ENCODE measurements around the gene FAM25A.
"Not testable (repeated sequence)": the region's sequence is repeated elsewhere in the genome, so short reads cannot be mapped to it uniquely, and the experiment has no call there.

The FAM25A gene

DNA sequence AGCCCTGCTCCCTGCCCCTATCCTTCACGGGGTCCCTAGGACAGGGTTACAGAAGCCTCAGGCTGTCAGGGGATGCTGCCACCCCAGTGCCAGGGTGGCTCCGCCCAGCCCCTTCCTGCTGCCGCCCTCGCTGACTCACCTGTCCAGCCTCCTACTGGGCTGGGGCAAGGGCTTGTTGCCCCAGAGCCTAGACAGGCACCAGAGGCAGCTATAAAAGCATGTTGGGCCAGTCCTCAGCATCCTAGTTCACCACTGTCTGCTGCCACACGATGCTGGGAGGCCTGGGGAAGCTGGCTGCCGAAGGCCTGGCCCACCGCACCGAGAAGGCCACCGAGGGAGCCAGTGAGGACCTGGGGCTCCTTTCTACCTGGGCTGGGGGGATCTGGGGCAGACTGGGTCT is at the start of gene FAM25A:
FAM25A (plus strand) TSS at position 239 of the 400 bp plus-strand sequence; CDS start at position 270, 31 bp downstream.
- H3K36me3 ChIP-seq (ENCODE audit: control insufficient read depth, insufficient read depth, low read length); H3K4me3 ChIP-seq (ENCODE audit: low read depth, low read length); H3K9ac ChIP-seq (ENCODE audit: low read depth, low read length); H3K27me3 ChIP-seq (ENCODE audit: control insufficient read depth, insufficient read depth, low read length); H3K4me1 ChIP-seq (ENCODE audit: control insufficient read depth, insufficient read depth, low read length); H3K9me3 ChIP-seq (ENCODE audit: control insufficient read depth, insufficient read depth, low read length): not testable (repeated sequence)

DNA sequence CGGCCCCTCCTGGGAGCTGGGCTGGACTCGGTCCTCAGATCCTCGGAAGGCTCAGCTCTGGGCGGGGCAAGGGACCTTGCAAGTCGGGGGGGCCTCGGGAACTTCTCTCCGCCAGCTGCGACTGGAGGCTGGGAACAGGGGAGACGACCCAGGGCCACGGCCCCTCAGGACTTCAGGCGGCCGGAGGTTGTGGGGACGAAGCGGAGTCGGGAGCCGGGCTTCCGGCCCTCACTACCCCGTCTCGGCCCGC is 49.2 kb upstream of the FAM25A start:
- peaks cover 17% of the 10 kb centered on the region for H3K27me3 ChIP-seq (ENCODE audit: control insufficient read depth, insufficient read depth, low read length)

DNA sequence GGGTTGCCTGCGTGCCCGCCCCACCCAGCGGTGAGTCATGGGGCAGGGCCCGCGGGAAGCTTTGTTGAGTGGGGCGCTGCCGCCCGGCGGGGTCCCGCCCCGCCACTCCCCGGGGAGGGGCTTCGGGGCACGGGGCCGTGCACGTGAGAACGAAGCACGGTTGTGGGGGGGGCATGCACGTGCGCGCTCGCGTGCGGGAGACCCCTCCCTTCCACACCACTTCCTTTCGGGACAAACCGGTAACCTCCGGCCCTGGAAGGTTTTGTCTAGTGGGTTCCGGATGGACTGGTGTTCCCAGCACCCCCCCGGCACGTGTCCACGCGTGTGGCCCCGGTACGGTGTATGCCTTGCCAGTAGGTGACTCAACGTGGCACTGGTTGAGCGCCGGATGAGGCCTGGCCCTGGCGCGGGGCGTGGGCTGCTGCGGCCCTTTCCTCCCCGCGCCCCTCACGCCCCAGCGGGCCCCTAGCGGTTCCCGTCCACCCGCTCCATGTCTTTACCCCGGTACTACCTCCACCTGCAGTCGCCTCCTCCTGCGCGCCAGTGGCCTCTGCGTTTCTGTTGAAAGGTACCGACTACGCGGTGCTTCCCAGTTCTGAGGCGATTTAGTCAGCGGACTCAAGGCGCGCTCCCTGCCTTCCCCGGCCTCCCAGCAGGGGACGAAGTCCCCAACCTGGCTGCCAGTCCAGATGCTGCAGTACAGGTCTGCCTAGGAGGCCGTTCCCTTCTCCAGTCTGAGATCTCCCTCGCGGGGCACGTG is 48.7 kb upstream of the FAM25A start:
- H3K4me3 ChIP-seq (ENCODE audit: low read depth, low read length) = peak overlapping the region; percentile 62
- H3K36me3 ChIP-seq (ENCODE audit: control insufficient read depth, insufficient read depth, low read length) = no peaks in the 10 kb centered on the region
- H3K9me3 ChIP-seq (ENCODE audit: control insufficient read depth, insufficient read depth, low read length) = no peaks in the 10 kb centered on the region
- peaks cover 17% of the 10 kb centered on the region for H3K27me3 ChIP-seq (ENCODE audit: control insufficient read depth, insufficient read depth, low read length)
- H3K9ac ChIP-seq (ENCODE audit: low read depth, low read length) = peak overlapping the region; percentile 73
- peaks cover 12% of the 10 kb centered on the region for H3K4me1 ChIP-seq (ENCODE audit: control insufficient read depth, insufficient read depth, low read length)

More for the DNA sequence above, 49.2 kb upstream of the FAM25A start:
- Histone ChIP-seq H3K4me3 (ENCODE audit: low read depth, low read length) (peak overlapping the region; percentile 62), H3K9me3 (ENCODE audit: control insufficient read depth, insufficient read depth, low read length) (no peaks in the 10 kb centered on the region), H3K36me3 (ENCODE audit: control insufficient read depth, insufficient read depth, low read length) (no peaks in the 10 kb centered on the region), H3K4me1 (ENCODE audit: control insufficient read depth, insufficient read depth, low read length) (peaks cover 14% of the 10 kb centered on the region), H3K9ac (ENCODE audit: low read depth, low read length) (peak overlapping the region; percentile 73)

DNA sequence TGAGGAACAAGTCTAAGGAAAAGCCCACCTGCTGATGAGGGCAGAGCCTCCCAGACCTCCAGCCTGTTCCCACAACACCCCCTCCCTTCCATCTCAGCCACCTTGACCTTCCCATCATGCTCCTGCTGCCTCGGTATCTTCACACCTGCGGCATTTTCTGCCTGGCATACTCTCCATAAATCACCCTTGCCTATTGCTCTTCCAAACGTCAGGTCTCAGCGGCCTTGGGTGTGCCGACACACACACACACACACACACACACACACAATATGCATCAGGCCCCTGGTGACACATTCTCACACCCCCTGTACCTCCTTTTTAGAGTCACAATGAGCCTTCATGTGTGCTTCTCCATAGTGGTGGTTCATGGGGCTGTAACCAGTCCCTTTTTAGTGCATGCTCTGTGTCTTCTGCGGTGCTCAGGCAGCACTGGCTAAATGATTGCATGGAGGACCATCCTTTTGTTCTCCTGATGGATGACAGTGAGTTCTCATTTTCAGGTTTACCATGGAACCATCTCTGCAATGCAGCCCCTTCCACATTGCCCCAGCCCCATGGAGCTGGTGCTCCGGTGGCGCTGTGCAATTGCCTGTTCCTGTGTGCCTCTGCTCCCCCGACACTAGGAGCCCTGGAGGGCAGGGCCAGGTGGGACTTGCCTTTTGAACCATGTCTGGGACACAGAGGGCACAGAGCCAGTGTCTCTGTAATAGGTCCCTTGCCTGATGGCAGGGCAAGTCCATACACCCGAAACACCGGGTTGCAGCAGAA is 47.3 kb upstream of the FAM25A start:
- Histone ChIP-seq H3K27me3 (ENCODE audit: control insufficient read depth, insufficient read depth, low read length) (peaks cover 17% of the 10 kb centered on the region), H3K36me3 (ENCODE audit: control insufficient read depth, insufficient read depth, low read length) (no peaks in the 10 kb centered on the region), H3K4me3 (ENCODE audit: low read depth, low read length) (no peak overlapping the region), H3K9me3 (ENCODE audit: control insufficient read depth, insufficient read depth, low read length) (no peaks in the 10 kb centered on the region), H3K9ac (ENCODE audit: low read depth, low read length) (no peak overlapping the region), H3K4me1 (ENCODE audit: control insufficient read depth, insufficient read depth, low read length) (peaks cover 7% of the 10 kb centered on the region)

DNA sequence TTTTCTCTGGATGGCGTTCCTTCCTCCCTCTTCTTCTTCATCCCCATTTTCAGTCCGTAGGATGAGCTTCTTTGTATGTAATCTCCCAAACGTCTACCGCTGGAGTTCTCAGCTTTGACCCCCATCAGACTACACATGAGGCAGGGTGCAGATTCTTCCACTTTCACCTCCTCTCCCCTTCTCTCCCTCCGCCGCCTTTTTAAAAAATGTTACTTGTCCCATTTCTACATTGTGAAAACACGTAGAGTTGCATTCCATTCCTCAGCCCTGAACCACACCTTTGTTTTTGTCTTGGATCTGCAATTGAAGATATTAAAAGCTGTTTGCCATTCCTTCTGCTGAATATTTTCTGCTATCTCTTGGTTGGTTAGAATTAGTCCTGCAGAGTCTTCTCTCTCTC is 45.6 kb upstream of the FAM25A start:
- Histone ChIP-seq H3K4me3 (ENCODE audit: low read depth, low read length) (no peak overlapping the region), H3K4me1 (ENCODE audit: control insufficient read depth, insufficient read depth, low read length) (peaks cover 7% of the 10 kb centered on the region), H3K9me3 (ENCODE audit: control insufficient read depth, insufficient read depth, low read length) (no peaks in the 10 kb centered on the region), H3K27me3 (ENCODE audit: control insufficient read depth, insufficient read depth, low read length) (peaks cover 17% of the 10 kb centered on the region), H3K9ac (ENCODE audit: low read depth, low read length) (no peak overlapping the region), H3K36me3 (ENCODE audit: control insufficient read depth, insufficient read depth, low read length) (no peaks in the 10 kb centered on the region)

DNA sequence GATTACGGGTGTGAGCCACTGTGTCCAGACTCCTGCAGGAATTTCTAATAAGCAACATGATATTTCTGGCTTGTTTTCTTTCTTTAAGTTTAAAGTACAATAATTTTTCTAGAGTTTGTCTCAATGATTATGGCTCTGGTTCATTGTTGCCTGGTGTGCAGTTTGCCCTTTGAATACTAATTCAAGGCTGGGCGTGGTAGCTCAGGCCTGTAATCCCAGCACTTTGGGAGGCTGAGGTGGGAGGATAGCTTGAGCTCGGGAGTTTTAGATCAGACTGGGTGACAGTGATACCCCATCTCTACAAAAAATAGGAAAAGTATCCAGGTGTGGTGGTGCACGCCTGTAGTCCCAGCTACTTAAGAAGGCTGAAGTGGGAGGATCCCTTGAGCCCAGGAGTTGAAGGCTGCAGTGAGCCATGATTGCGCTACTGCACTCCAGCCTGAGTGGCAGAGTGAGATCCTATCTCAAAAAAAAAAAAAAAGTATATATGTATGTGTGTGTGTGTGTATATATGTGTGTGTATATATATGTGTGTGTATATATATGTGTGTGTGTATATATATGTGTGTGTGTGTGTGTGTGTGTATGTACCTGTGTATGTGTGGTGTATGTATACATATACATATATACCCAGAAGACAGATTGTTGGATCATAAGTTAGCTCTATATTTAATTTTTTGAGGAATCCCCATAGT is 43.6 kb upstream of the FAM25A start:
- Histone ChIP-seq H3K9me3 (ENCODE audit: control insufficient read depth, insufficient read depth, low read length) (no peaks in the 10 kb centered on the region), H3K4me3 (ENCODE audit: low read depth, low read length) (no peak overlapping the region), H3K4me1 (ENCODE audit: control insufficient read depth, insufficient read depth, low read length) (peaks cover 4% of the 10 kb centered on the region), H3K9ac (ENCODE audit: low read depth, low read length) (no peak overlapping the region), H3K36me3 (ENCODE audit: control insufficient read depth, insufficient read depth, low read length) (no peaks in the 10 kb centered on the region), H3K27me3 (ENCODE audit: control insufficient read depth, insufficient read depth, low read length) (peaks cover 17% of the 10 kb centered on the region)

DNA sequence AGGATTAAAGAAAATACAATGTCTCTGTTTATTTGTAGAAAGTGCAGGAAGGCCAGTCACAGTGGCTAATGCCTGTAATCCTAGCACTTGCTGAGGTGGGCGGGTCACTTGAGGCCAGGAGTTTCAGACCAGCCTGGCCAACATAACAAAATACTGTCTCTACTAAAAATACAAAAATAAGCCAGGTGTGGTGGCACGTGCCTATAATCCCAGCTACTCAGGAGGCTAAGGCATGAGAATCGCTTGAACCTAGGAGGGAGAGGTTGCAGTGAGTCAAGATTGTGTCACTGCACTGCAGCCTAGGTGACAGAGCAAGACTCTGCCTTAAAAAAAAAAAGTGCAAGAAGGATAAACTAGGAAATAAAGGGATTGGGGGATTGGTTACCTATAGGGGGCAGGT is 41.6 kb upstream of the FAM25A start:
- not testable (repeated sequence) for H3K27me3 ChIP-seq (ENCODE audit: control insufficient read depth, insufficient read depth, low read length); H3K9ac ChIP-seq (ENCODE audit: low read depth, low read length); H3K4me1 ChIP-seq (ENCODE audit: control insufficient read depth, insufficient read depth, low read length); H3K4me3 ChIP-seq (ENCODE audit: low read depth, low read length); H3K36me3 ChIP-seq (ENCODE audit: control insufficient read depth, insufficient read depth, low read length); H3K9me3 ChIP-seq (ENCODE audit: control insufficient read depth, insufficient read depth, low read length)

DNA sequence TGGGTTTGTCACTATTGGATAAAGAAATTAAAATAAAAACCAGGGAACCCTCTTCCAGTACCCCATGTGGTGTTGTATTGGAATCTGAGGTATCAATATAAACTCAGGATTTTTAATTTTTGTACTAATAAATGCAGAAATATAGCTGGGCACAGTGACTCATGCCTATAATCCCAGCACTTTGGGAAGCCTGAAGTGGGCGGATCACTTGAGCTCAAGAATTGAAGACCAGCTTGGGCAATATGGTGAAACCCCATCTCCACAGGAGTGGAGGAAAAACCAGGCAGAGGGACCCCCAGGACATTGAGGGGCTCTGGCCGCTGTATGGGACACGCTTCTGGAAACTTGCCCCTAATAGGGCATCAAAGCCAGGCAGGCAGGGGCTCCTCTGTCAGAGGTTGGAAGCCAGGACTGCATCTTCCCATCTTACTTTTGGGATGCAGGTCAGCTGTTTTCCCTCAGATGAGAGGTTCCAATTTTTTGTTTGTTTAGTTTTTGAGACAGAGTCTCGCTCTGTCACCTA is 40.7 kb upstream of the FAM25A start:
- peaks cover 2% of the 10 kb centered on the region for H3K4me1 ChIP-seq (ENCODE audit: control insufficient read depth, insufficient read depth, low read length)
- H3K4me3 ChIP-seq (ENCODE audit: low read depth, low read length) = no peak overlapping the region
- no peaks in the 10 kb centered on the region for H3K27me3 ChIP-seq (ENCODE audit: control insufficient read depth, insufficient read depth, low read length)
- H3K9me3 ChIP-seq (ENCODE audit: control insufficient read depth, insufficient read depth, low read length) = no peaks in the 10 kb centered on the region
- H3K9ac ChIP-seq (ENCODE audit: low read depth, low read length) = no peak overlapping the region
- H3K36me3 ChIP-seq (ENCODE audit: control insufficient read depth, insufficient read depth, low read length) = no peaks in the 10 kb centered on the region

DNA sequence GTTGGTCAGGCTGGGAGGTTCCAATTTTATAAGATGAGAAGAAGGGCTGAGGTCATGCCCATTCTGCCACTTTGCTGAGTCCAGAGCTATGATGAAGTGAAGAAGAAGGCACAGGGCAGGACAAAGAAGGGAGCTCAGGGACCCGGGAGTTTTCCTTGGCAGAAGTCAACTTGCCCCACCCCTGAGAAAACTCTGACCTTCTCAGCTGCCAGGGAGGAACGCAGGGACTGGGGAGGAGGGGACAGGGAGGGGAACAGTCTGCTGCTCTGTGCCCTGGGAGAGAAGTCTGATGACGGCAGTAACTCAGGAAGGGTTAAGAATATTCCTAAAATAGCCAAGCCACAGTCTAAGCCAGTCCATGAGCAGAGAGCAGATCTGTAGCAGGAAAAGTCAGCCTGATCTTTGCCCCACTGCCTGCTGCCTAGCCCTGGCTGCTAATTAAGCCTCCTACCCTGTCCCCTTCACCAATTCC is 40.1 kb upstream of the FAM25A start:
- H3K9me3 ChIP-seq (ENCODE audit: control insufficient read depth, insufficient read depth, low read length) = no peaks in the 10 kb centered on the region
- H3K36me3 ChIP-seq (ENCODE audit: control insufficient read depth, insufficient read depth, low read length) = no peaks in the 10 kb centered on the region
- H3K27me3 ChIP-seq (ENCODE audit: control insufficient read depth, insufficient read depth, low read length) = no peaks in the 10 kb centered on the region
- no peak overlapping the region for H3K9ac ChIP-seq (ENCODE audit: low read depth, low read length)
- H3K4me3 ChIP-seq (ENCODE audit: low read depth, low read length) = no peak overlapping the region
- peaks cover 2% of the 10 kb centered on the region for H3K4me1 ChIP-seq (ENCODE audit: control insufficient read depth, insufficient read depth, low read length)

DNA sequence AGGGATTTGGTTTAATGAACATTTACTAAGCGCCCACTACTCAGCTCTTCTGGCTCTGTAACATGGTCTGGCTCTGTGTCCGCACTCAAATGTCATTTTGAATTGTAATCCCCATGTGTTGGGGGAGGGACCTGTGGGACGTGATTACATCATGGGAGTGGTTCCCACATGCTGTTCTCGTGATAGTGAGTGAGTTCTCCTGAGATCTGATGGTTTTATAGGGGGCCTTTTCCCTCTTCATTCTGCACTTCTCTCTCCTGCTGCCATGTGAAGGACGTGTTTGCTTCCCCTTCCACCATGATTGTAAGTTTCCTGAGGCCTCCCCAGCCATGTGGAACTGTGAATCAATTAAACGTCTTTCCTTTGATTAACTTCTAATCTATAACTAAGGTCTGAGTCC is 39.1 kb upstream of the FAM25A start:
- not testable (repeated sequence) for H3K4me3 ChIP-seq (ENCODE audit: low read depth, low read length)

DNA sequence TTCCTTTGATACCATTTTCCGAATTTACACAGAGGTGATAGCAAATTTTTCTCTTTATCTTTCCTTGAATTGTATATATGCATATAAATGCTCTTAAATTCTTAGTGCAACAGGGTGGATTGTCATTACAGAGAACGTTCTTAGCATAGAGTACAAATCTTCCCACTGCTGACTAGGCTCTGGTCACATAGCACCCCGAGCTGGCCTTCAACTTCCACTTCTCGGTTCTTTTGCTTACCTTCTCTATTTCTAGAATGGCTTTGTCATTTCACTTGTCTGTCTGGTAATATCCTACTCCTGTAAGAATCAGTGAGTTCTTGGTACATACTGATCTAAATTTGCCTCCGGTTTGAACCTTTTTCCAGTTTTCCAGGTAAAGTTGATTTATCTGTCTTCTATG is 38.4 kb upstream of the FAM25A start:
- H3K4me3 ChIP-seq (ENCODE audit: low read depth, low read length) = no peak overlapping the region

More for the DNA sequence above, 39.1 kb upstream of the FAM25A start:
- H3K9ac ChIP-seq (ENCODE audit: low read depth, low read length); H3K27me3 ChIP-seq (ENCODE audit: control insufficient read depth, insufficient read depth, low read length); H3K4me1 ChIP-seq (ENCODE audit: control insufficient read depth, insufficient read depth, low read length); H3K9me3 ChIP-seq (ENCODE audit: control insufficient read depth, insufficient read depth, low read length); H3K36me3 ChIP-seq (ENCODE audit: control insufficient read depth, insufficient read depth, low read length): not testable (repeated sequence)

More for the DNA sequence above, 38.4 kb upstream of the FAM25A start:
- Histone ChIP-seq H3K9ac (ENCODE audit: low read depth, low read length) (no peak overlapping the region), H3K27me3 (ENCODE audit: control insufficient read depth, insufficient read depth, low read length) (no peaks in the 10 kb centered on the region), H3K36me3 (ENCODE audit: control insufficient read depth, insufficient read depth, low read length) (no peaks in the 10 kb centered on the region), H3K4me1 (ENCODE audit: control insufficient read depth, insufficient read depth, low read length) (peaks cover 2% of the 10 kb centered on the region), H3K9me3 (ENCODE audit: control insufficient read depth, insufficient read depth, low read length) (no peaks in the 10 kb centered on the region)

All from iPS-15b (cell line).